ENCODE data around the gene PRAMEF9.
"Not testable (repeated sequence)": the region's sequence is repeated elsewhere in the genome, so short reads cannot be mapped to it uniquely, and the experiment has no call there.

The PRAMEF9 gene

DNA sequence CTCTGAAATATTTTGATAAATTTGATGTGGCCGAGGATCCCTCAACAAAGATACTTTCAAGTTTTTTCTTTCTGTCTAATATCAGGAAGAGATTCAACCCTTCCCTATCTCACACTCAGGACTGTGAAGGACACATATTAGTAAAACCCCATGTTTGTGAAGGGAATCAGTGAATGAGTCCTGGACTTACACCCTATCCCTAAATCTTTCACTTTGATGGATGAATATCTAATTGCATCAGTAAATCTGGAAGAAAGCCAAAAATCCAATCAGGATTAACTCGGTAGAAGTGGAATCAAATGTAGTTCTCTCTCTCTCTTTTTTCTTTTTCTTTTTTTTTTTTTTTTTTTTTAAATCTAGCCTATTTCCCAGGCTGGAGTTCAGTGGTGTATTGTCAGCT is at the start of gene PRAMEF9:
PRAMEF9 (plus strand) TSS at position 301 of the 400 bp plus-strand sequence. CDS start 3,433 bp downstream, outside the sequence.
- H3K36me3 ChIP-seq (replicated peaks; ENCODE audit: low read depth, low read length); H3K27me3 ChIP-seq (ENCODE audit: low read depth, low read length); H3K9ac ChIP-seq (ENCODE audit: low read length); H3K9me3 ChIP-seq (ENCODE audit: insufficient read depth, low read length); H2AFZ ChIP-seq (ENCODE audit: low read depth, low read length); H3K4me2 ChIP-seq (ENCODE audit: low read length); H3K4me3 ChIP-seq (ENCODE audit: low read length); H3K27ac ChIP-seq (ENCODE audit: low read length); H4K20me1 ChIP-seq (ENCODE audit: insufficient read depth, low read length); H3K4me1 ChIP-seq (ENCODE audit: low read length); H3K79me2 ChIP-seq (ENCODE audit: low read length): not testable (repeated sequence)

DNA sequence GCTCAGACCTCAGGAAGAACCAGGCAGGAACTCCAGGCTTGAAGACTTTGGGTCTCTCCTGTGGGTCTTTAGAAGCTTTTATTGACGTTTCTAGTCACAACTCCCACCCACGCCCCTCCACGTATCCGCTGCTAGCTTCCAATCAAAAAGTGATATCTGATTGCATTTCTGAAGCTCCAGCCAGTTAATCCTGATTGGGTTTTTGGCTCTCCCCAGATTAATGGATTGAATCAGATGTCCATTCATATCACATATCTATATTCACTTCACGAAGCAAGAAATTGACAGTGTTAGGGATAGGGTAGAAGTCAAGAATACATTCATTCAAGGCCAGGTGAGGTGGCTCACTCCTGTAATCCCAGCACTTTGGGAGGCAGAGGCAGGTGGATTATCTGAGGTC is 15.7 kb upstream of the PRAMEF9 start, which contains the start of gene PRAMEF26:
PRAMEF26 (minus strand) TSS at position 101 of the 400 bp plus-strand sequence. CDS start 2,914 bp downstream, outside the sequence.
- H4K20me1 ChIP-seq (ENCODE audit: insufficient read depth, low read length); H3K79me2 ChIP-seq (ENCODE audit: low read length): not testable (repeated sequence)

DNA sequence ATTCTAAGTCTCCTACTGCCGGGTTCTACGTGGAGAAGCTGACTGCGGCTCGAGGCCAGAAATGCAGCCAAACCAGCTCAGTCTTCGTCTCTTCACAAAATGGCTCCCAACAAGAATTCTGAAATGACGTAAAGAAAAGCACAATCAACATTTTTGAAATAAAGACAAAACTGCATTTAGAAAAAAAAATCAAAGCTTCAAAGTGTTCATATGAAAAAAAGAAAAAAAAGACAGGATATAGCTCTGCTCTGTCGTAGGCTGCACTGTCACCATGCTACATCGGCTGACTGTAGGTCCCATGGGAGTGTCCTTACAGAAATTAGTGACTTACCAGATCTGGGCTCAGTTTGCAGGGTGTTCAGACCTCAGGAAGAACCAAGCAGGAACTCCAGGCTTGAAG is 6.1 kb upstream of the PRAMEF9 start, which contains the start of gene HNRNPCL4:
HNRNPCL4 (minus strand) TSS at position 101 of the 400 bp plus-strand sequence. CDS start 164 bp downstream, outside the sequence.
- H2AFZ ChIP-seq (ENCODE audit: low read depth, low read length); H3K9me3 ChIP-seq (ENCODE audit: insufficient read depth, low read length); H3K9ac ChIP-seq (ENCODE audit: low read length); H3K4me1 ChIP-seq (ENCODE audit: low read length); H3K4me2 ChIP-seq (ENCODE audit: low read length); H3K36me3 ChIP-seq (replicated peaks; ENCODE audit: low read depth, low read length); H3K79me2 ChIP-seq (ENCODE audit: low read length); H3K4me3 ChIP-seq (ENCODE audit: low read length); H3K27me3 ChIP-seq (ENCODE audit: low read depth, low read length); H4K20me1 ChIP-seq (ENCODE audit: insufficient read depth, low read length); H3K27ac ChIP-seq (ENCODE audit: low read length): not testable (repeated sequence)

More for the DNA sequence above, 15.7 kb upstream of the PRAMEF9 start, which contains the start of gene PRAMEF26:
- H2AFZ ChIP-seq (ENCODE audit: low read depth, low read length); H3K27ac ChIP-seq (ENCODE audit: low read length); H3K9ac ChIP-seq (ENCODE audit: low read length); H3K36me3 ChIP-seq (replicated peaks; ENCODE audit: low read depth, low read length); H3K9me3 ChIP-seq (ENCODE audit: insufficient read depth, low read length); H3K4me1 ChIP-seq (ENCODE audit: low read length); H3K4me2 ChIP-seq (ENCODE audit: low read length); H3K27me3 ChIP-seq (ENCODE audit: low read depth, low read length); H3K4me3 ChIP-seq (ENCODE audit: low read length): not testable (repeated sequence)

GRCh38 chr1:13201309-13201708 is 29.7 kb downstream of the PRAMEF9 start, which contains the start of gene PRAMEF13:
TSS of gene PRAMEF13 (minus strand) at chr1:13201409. CDS start at chr1:13199589, 1,820 bp downstream.
- H3K9ac ChIP-seq (ENCODE audit: low read length); H3K79me2 ChIP-seq (ENCODE audit: low read length); H3K9me3 ChIP-seq (ENCODE audit: insufficient read depth, low read length); H3K4me3 ChIP-seq (ENCODE audit: low read length); H4K20me1 ChIP-seq (ENCODE audit: insufficient read depth, low read length); H3K36me3 ChIP-seq (replicated peaks; ENCODE audit: low read depth, low read length); H2AFZ ChIP-seq (ENCODE audit: low read depth, low read length); H3K4me1 ChIP-seq (ENCODE audit: low read length); H3K27me3 ChIP-seq (ENCODE audit: low read depth, low read length); H3K27ac ChIP-seq (ENCODE audit: low read length); H3K4me2 ChIP-seq (ENCODE audit: low read length): not testable (repeated sequence)

GRCh38 chr1:13208712-13209111 is 37.1 kb downstream of the PRAMEF9 start:
- not testable (repeated sequence) for H3K9ac ChIP-seq (ENCODE audit: low read length); H3K4me1 ChIP-seq (ENCODE audit: low read length); H4K20me1 ChIP-seq (ENCODE audit: insufficient read depth, low read length); H3K4me2 ChIP-seq (ENCODE audit: low read length); H3K4me3 ChIP-seq (ENCODE audit: low read length); H3K27ac ChIP-seq (ENCODE audit: low read length); H3K36me3 ChIP-seq (replicated peaks; ENCODE audit: low read depth, low read length); H3K9me3 ChIP-seq (ENCODE audit: insufficient read depth, low read length); H2AFZ ChIP-seq (ENCODE audit: low read depth, low read length); H3K79me2 ChIP-seq (ENCODE audit: low read length); H3K27me3 ChIP-seq (ENCODE audit: low read depth, low read length)

- not testable (repeated sequence) for H3K36me3 ChIP-seq (replicated peaks; ENCODE audit: low read depth, low read length); H3K4me3 ChIP-seq (ENCODE audit: low read length); H3K4me1 ChIP-seq (ENCODE audit: low read length); H3K27ac ChIP-seq (ENCODE audit: low read length); H4K20me1 ChIP-seq (ENCODE audit: insufficient read depth, low read length); H3K9me3 ChIP-seq (ENCODE audit: insufficient read depth, low read length); H3K4me2 ChIP-seq (ENCODE audit: low read length); H2AFZ ChIP-seq (ENCODE audit: low read depth, low read length); H3K27me3 ChIP-seq (ENCODE audit: low read depth, low read length); H3K9ac ChIP-seq (ENCODE audit: low read length); H3K79me2 ChIP-seq (ENCODE audit: low read length)
These were observed 45.0 kb downstream of the PRAMEF9 start for GRCh38 chr1:13216619-13217018.

- H3K4me2 ChIP-seq (ENCODE audit: low read length); H3K9me3 ChIP-seq (ENCODE audit: insufficient read depth, low read length); H3K79me2 ChIP-seq (ENCODE audit: low read length); H2AFZ ChIP-seq (ENCODE audit: low read depth, low read length); H3K4me3 ChIP-seq (ENCODE audit: low read length); H3K9ac ChIP-seq (ENCODE audit: low read length); H3K36me3 ChIP-seq (replicated peaks; ENCODE audit: low read depth, low read length); H4K20me1 ChIP-seq (ENCODE audit: insufficient read depth, low read length); H3K27me3 ChIP-seq (ENCODE audit: low read depth, low read length); H3K27ac ChIP-seq (ENCODE audit: low read length); H3K4me1 ChIP-seq (ENCODE audit: low read length): not testable (repeated sequence)
These were observed 47.6 kb downstream of the PRAMEF9 start for GRCh38 chr1:13219203-13219602.

DNA sequence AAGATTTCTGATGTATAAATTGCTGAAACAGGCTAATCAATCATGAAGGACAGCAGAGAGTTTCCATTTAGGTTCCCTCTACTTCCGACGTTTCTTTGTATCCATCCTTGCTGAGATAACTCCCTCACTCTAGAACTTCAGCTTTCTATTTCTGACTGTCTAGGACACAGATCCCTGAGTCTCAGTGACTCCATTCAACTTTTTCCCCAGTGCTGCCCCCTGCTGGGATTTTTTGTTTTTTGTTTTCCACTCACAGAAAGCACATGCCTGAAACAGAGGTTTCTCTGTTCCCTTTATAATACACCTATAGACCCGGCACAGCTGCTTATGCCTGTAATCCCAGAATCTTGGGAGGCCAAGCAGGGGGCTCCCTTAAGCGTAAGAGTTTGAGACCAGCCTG is 51.1 kb downstream of the PRAMEF9 start:
- not testable (repeated sequence) for H4K20me1 ChIP-seq (ENCODE audit: insufficient read depth, low read length); H2AFZ ChIP-seq (ENCODE audit: low read depth, low read length); H3K79me2 ChIP-seq (ENCODE audit: low read length); H3K4me3 ChIP-seq (ENCODE audit: low read length); H3K27me3 ChIP-seq (ENCODE audit: low read depth, low read length); H3K36me3 ChIP-seq (replicated peaks; ENCODE audit: low read depth, low read length); H3K9ac ChIP-seq (ENCODE audit: low read length); H3K4me2 ChIP-seq (ENCODE audit: low read length); H3K27ac ChIP-seq (ENCODE audit: low read length); H3K9me3 ChIP-seq (ENCODE audit: insufficient read depth, low read length); H3K4me1 ChIP-seq (ENCODE audit: low read length)

All from OCI-LY3 (cell line).